ENCODE measurements around the gene CDT1. TPM values are rescaled to one million over a fixed set of nuclear protein-coding genes. Genes with fewer than 3 reads are reported as not detected.
A peak's percentile ranks its signal among the peaks of the same experiment; 100 is the strongest.

The CDT1 gene
- total and polyA plus RNA-seq, 8 donors: 9.3 to 20.4 (median 13.4) TPM

- H3K27me3 ChIP-seq: no peaks in the 10 kb centered on the region
- no peak for ATAC-seq
- DNase-seq: no peak
- peak overlapping the region in 1 of 2 donors; percentile 83 for H3K27ac ChIP-seq
- H3K9me3 ChIP-seq: no peaks in the 10 kb centered on the region
- peaks cover 0 to 32% of the 10 kb centered on the region in 2 donors for H3K36me3 ChIP-seq
- H3K4me3 ChIP-seq: peak overlapping the region in 1 of 2 donors; percentile 100
- TF ChIP-seq CTCF (IDR thresholded peaks at IDR 0.05): no peak
- H3K4me1 ChIP-seq: peaks cover 21 to 69% of the 10 kb centered on the region in 2 donors
- intact Hi-C loops (cut with DNase I): no loop called here
Observed at GRCh38 chr16:88855176-88855575, 51.6 kb downstream of the CDT1 start.

- intact Hi-C loops (cut with DNase I): no loop called here
- no peaks in the 10 kb centered on the region for H3K9me3 ChIP-seq
- H3K27me3 ChIP-seq: no peaks in the 10 kb centered on the region
- H3K36me3 ChIP-seq: peaks cover 0 to 32% of the 10 kb centered on the region in 2 donors
- H3K27ac ChIP-seq: peak overlapping the region in 1 of 2 donors; percentile 83
- peak overlapping the region; percentile 90 to 100 for H3K4me3 ChIP-seq
- no peak for ATAC-seq
- TF ChIP-seq CTCF (IDR thresholded peaks at IDR 0.05): no peak
- DNase-seq: no peak
- H3K4me1 ChIP-seq: peaks cover 21 to 69% of the 10 kb centered on the region in 2 donors
Observed at GRCh38 chr16:88855736-88856121, 52.1 kb downstream of the CDT1 start.

GRCh38 chr16:88856122-88856827 is 52.7 kb downstream of the CDT1 start:
- Histone ChIP-seq H3K36me3 (peaks cover 0 to 34% of the 10 kb centered on the region in 2 donors), H3K27me3 (no peaks in the 10 kb centered on the region), H3K9me3 (no peaks in the 10 kb centered on the region), H3K4me3 (peak overlapping the region; percentile 90 to 100), H3K27ac (peak overlapping the region in 1 of 2 donors; percentile 83), H3K4me1 (peaks cover 21 to 69% of the 10 kb centered on the region in 2 donors)
- DNase-seq: peak in 1 of 4 donors; percentile 46
- TF ChIP-seq CTCF (IDR thresholded peaks at IDR 0.05): no peak
- peak; percentile 19 for ATAC-seq
- intact Hi-C loops (cut with DNase I): no loop called here

- H3K9me3 ChIP-seq: no peaks in the 10 kb centered on the region
- H3K27me3 ChIP-seq: no peaks in the 10 kb centered on the region
- intact Hi-C loops (cut with DNase I): no loop called here
- DNase-seq (peak; percentile 94 to 99 (median 98)), ATAC-seq (peak; percentile 98)
- peaks cover 0 to 37% of the 10 kb centered on the region in 2 donors for H3K36me3 ChIP-seq
- TF ChIP-seq CTCF (IDR thresholded peaks at IDR 0.05): no peak
- H3K4me1 ChIP-seq: peaks cover 21 to 64% of the 10 kb centered on the region in 2 donors
- peak within 1 kb of the TSS; percentile 90 to 100 for H3K4me3 ChIP-seq
- H3K27ac ChIP-seq: peak within 1 kb of the TSS; percentile 63 to 83
Observed at GRCh38 chr16:88856828-88857727, 53.5 kb downstream of the CDT1 start, which contains the start of the genes GALNS and TRAPPC2L. GALNS (minus strand) TSS chr16:88856947; CDS start chr16:88856877, 70 bp downstream. TRAPPC2L (plus strand) TSS chr16:88857127; CDS start chr16:88857151, 24 bp downstream.

Data from left lung (tissue), 10 donors.